ENCODE measurements around the gene C17orf67.

DNA sequence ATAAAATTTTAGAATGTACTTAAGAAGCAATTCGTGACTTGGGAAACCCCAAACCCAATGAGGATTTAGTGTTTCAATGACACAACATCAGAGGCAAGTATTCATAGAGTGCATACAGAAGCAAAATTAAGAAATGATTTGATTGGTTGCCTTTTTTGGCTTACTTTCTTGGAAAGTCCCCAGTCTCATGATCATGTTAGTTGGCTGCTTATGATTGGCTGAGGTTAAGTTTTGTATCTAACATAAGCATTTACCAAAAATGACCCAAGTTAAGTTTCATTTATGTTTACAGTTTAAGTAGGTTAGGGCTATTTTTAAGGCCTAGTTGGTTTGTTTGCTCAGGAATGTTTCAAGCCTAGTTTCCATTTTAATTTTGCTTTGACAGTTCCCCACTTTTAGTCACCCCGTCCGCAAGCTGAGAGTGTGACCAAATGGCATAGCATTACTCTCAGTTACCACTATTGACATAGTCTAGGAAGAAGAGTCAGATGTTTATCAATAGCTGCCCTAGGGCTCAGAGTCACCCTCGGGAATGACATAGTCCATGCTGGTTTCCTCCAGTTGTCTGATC, 36.4 kb upstream of the C17orf67 start:
- TF ChIP-seq, protein P1, sequence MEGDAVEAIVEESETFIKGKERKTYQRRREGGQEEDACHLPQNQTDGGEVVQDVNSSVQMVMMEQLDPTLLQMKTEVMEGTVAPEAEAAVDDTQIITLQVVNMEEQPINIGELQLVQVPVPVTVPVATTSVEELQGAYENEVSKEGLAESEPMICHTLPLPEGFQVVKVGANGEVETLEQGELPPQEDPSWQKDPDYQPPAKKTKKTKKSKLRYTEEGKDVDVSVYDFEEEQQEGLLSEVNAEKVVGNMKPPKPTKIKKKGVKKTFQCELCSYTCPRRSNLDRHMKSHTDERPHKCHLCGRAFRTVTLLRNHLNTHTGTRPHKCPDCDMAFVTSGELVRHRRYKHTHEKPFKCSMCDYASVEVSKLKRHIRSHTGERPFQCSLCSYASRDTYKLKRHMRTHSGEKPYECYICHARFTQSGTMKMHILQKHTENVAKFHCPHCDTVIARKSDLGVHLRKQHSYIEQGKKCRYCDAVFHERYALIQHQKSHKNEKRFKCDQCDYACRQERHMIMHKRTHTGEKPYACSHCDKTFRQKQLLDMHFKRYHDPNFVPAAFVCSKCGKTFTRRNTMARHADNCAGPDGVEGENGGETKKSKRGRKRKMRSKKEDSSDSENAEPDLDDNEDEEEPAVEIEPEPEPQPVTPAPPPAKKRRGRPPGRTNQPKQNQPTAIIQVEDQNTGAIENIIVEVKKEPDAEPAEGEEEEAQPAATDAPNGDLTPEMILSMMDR (IDR thresholded peaks at IDR 0.05), result no peak
- TF ChIP-seq POLR2A (IDR thresholded peaks at IDR 0.05) (no peak), POLR2AphosphoS5 (IDR thresholded peaks at IDR 0.05) (no peak)
